Measurements from ENCODE around the gene SCD5. TPM values are rescaled to one million over a fixed set of nuclear protein-coding genes. Genes with fewer than 3 reads are reported as not detected.

The SCD5 gene
- total RNA-seq, 1 donor from 2014 or later: 61.7 TPM

DNA sequence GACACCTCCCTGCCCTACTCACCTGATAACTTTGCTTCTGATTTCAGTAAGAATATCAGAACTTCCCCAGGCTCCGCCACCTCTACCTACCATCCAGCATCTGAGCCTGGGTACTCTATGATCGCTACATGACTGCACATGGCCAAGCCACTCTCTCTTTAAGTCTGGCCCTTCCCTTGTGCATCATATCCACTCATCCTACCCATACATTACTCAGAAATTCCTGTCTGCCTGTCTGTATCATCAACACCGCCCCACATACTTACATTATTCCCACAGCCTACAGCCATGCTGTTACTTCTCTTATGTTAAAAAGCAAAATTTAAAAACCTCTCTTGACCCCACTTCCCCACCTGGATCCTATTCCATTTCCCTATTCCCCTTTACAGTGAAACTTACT lies 84.7 kb downstream of the SCD5 start:
- Mint-ChIP-seq H3K36me3 (ENCODE audit: low read depth, unreplicated experiment) (peaks cover 7% of the 10 kb centered on the region), H3K27ac (ENCODE audit: unreplicated experiment) (peak overlapping the region; percentile 8), H3K9me3 (ENCODE audit: unreplicated experiment) (no peaks in the 10 kb centered on the region), H3K27me3 (ENCODE audit: low read depth, unreplicated experiment) (no peaks in the 10 kb centered on the region), H3K4me3 (ENCODE audit: unreplicated experiment) (no peak overlapping the region), H3K4me1 (ENCODE audit: low read depth, unreplicated experiment) (peaks cover 28% of the 10 kb centered on the region)
- Histone ChIP-seq H3K4me1 (ENCODE audit: insufficient read depth, low read length) (no peaks in the 10 kb centered on the region), H3K9ac (ENCODE audit: low read length) (no peak overlapping the region), H3K36me3 (ENCODE audit: insufficient read depth, low read length) (no peaks in the 10 kb centered on the region), H3K4me2 (ENCODE audit: low read length) (no peak overlapping the region), H3K4me3 (ENCODE audit: insufficient read depth, low read depth, low read length) (no peak overlapping the region), H3K79me2 (ENCODE audit: insufficient read depth, low read length) (peaks cover 5% of the 10 kb centered on the region), H3K27ac (ENCODE audit: low read depth, low read length) (no peak overlapping the region), H3K9me3 (ENCODE audit: insufficient read depth, low read depth, low read length) (no peaks in the 10 kb centered on the region), H4K20me1 (ENCODE audit: insufficient read depth, low read length) (peaks cover 48% of the 10 kb centered on the region), H2AFZ (ENCODE audit: low read depth, low read length) (no peak overlapping the region), H3K27me3 (ENCODE audit: insufficient read depth, low read length) (no peaks in the 10 kb centered on the region)
- FAIRE-seq (no peak), DNase-seq (ENCODE audit: low read depth) (peak; percentile 20)
- TF ChIP-seq EZH2 (IDR thresholded peaks at IDR 0.05; ENCODE audit: insufficient read depth, low read length): no peak
- TF ChIP-seq, protein P1, sequence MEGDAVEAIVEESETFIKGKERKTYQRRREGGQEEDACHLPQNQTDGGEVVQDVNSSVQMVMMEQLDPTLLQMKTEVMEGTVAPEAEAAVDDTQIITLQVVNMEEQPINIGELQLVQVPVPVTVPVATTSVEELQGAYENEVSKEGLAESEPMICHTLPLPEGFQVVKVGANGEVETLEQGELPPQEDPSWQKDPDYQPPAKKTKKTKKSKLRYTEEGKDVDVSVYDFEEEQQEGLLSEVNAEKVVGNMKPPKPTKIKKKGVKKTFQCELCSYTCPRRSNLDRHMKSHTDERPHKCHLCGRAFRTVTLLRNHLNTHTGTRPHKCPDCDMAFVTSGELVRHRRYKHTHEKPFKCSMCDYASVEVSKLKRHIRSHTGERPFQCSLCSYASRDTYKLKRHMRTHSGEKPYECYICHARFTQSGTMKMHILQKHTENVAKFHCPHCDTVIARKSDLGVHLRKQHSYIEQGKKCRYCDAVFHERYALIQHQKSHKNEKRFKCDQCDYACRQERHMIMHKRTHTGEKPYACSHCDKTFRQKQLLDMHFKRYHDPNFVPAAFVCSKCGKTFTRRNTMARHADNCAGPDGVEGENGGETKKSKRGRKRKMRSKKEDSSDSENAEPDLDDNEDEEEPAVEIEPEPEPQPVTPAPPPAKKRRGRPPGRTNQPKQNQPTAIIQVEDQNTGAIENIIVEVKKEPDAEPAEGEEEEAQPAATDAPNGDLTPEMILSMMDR (IDR thresholded peaks at IDR 0.05; ENCODE audit: insufficient read depth, low read depth, low read length): no peak

DNA sequence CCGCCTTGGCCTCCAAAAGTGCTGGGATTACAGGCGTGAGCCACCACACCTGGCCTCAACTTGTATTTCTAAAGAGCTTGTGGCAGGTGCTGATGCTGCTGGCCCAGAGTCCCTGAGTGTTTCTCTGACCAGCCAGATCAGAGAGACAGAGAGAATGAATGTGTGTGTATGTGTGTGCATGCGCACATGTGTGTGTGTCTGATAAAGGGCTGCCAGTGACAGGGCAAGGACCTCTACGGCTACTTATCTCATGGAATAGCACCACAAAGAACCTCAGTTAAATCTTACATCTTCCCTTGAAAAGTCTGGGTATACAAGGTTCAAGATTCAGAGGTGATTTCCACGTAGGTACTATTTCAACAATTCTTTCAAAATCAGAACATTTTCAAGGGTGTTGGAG lies 86.0 kb downstream of the SCD5 start:
- Mint-ChIP-seq H3K27ac (ENCODE audit: unreplicated experiment) (no peak overlapping the region), H3K4me1 (ENCODE audit: low read depth, unreplicated experiment) (peaks cover 34% of the 10 kb centered on the region), H3K4me3 (ENCODE audit: unreplicated experiment) (no peak overlapping the region), H3K36me3 (ENCODE audit: low read depth, unreplicated experiment) (peaks cover 7% of the 10 kb centered on the region), H3K27me3 (ENCODE audit: low read depth, unreplicated experiment) (no peaks in the 10 kb centered on the region), H3K9me3 (ENCODE audit: unreplicated experiment) (no peaks in the 10 kb centered on the region)
- Histone ChIP-seq H3K4me1 (ENCODE audit: insufficient read depth, low read length) (peaks cover 4% of the 10 kb centered on the region), H3K36me3 (ENCODE audit: insufficient read depth, low read length) (no peaks in the 10 kb centered on the region), H3K27me3 (ENCODE audit: insufficient read depth, low read length) (no peaks in the 10 kb centered on the region), H3K9me3 (ENCODE audit: insufficient read depth, low read depth, low read length) (no peaks in the 10 kb centered on the region), H3K9ac (ENCODE audit: low read length) (no peak overlapping the region), H2AFZ (ENCODE audit: low read depth, low read length) (no peak overlapping the region), H3K4me3 (ENCODE audit: insufficient read depth, low read depth, low read length) (no peak overlapping the region), H4K20me1 (ENCODE audit: insufficient read depth, low read length) (peaks cover 56% of the 10 kb centered on the region), H3K27ac (ENCODE audit: low read depth, low read length) (no peak overlapping the region), H3K79me2 (ENCODE audit: insufficient read depth, low read length) (peaks cover 8% of the 10 kb centered on the region), H3K4me2 (ENCODE audit: low read length) (no peak overlapping the region)
- TF ChIP-seq EZH2 (IDR thresholded peaks at IDR 0.05; ENCODE audit: insufficient read depth, low read length): no peak
- TF ChIP-seq, protein P1 (IDR thresholded peaks at IDR 0.05; ENCODE audit: insufficient read depth, low read depth, low read length): no peak
- no peak for FAIRE-seq
- no peak for DNase-seq (ENCODE audit: low read depth)

DNA sequence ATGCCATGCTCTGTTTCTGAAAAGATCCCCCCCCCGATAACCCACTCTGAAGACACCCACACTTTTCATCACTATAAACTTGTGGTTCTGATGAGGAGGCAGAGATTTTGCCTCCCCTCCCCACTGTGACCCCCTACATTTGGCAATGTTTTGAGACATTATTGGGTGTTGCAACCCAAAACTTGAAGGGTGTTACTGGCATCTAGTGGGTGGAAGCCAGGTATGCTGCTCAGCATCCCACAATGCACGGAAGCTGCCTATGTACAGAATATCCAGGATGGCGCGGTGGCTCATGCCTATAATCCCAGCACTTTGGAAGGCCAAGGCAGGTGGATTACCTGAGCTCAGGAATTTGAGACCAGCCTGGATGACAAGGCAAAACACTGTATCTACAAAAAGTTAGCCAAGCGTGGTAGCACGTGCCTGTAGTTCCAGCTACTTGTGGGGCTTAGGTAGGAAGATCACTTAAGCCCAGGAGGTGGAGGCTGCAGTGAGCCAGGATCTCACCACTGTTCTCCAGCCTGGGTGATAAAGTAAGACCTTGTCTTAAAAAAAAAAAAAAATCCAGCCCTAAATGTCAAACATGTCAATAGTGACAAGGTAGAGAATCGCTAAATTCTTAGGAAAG lies 87.3 kb downstream of the SCD5 start:
- Mint-ChIP-seq H3K27me3 (ENCODE audit: low read depth, unreplicated experiment) (no peaks in the 10 kb centered on the region), H3K9me3 (ENCODE audit: unreplicated experiment) (no peaks in the 10 kb centered on the region), H3K36me3 (ENCODE audit: low read depth, unreplicated experiment) (peaks cover 7% of the 10 kb centered on the region), H3K27ac (ENCODE audit: unreplicated experiment) (no peak overlapping the region), H3K4me1 (ENCODE audit: low read depth, unreplicated experiment) (peaks cover 42% of the 10 kb centered on the region), H3K4me3 (ENCODE audit: unreplicated experiment) (no peak overlapping the region)
- FAIRE-seq (no peak), DNase-seq (ENCODE audit: low read depth) (no peak)
- H3K4me1 ChIP-seq (ENCODE audit: insufficient read depth, low read length): peaks cover 8% of the 10 kb centered on the region
- TF ChIP-seq EZH2 (IDR thresholded peaks at IDR 0.05; ENCODE audit: insufficient read depth, low read length): no peak
- TF ChIP-seq, protein P1 (IDR thresholded peaks at IDR 0.05; ENCODE audit: insufficient read depth, low read depth, low read length): no peak
- H3K4me3 ChIP-seq (ENCODE audit: insufficient read depth, low read depth, low read length): no peak overlapping the region
- H3K4me2 ChIP-seq (ENCODE audit: low read length): no peak overlapping the region
- peaks cover 68% of the 10 kb centered on the region for H4K20me1 ChIP-seq (ENCODE audit: insufficient read depth, low read length)
- H3K27ac ChIP-seq (ENCODE audit: low read depth, low read length): no peak overlapping the region
- no peaks in the 10 kb centered on the region for H3K36me3 ChIP-seq (ENCODE audit: insufficient read depth, low read length)
- H3K27me3 ChIP-seq (ENCODE audit: insufficient read depth, low read length): no peaks in the 10 kb centered on the region
- no peak overlapping the region for H2AFZ ChIP-seq (ENCODE audit: low read depth, low read length)
- peaks cover 9% of the 10 kb centered on the region for H3K79me2 ChIP-seq (ENCODE audit: insufficient read depth, low read length)
- H3K9ac ChIP-seq (ENCODE audit: low read length): no peak overlapping the region
- no peaks in the 10 kb centered on the region for H3K9me3 ChIP-seq (ENCODE audit: insufficient read depth, low read depth, low read length)

All from astrocyte (in vitro differentiated cells and primary cell).